GM19372 (cell line): Measurements from ENCODE around the gene ROS1.
"Not testable (repeated sequence)": the region's sequence is repeated elsewhere in the genome, so short reads cannot be mapped to it uniquely, and the experiment has no call there.

Source experiments
- ATAC-seq: cut with Tn5 transposase; IDR thresholded peaks from one replicate; pipeline ENCODE4 v1.9.1; 2021; ENCODE audit warnings: mild to moderate bottlenecking, low read depth, moderate library complexity; ENCODE audit not compliant: unreplicated experiment

The ROS1 gene

GRCh38 chr6:117270843-117271507 is 154.8 kb downstream of the ROS1 start:
- ATAC-seq: no peak

- no peak for ATAC-seq
Observed at GRCh38 chr6:117270055-117270842, 155.5 kb downstream of the ROS1 start.

GRCh38 chr6:117269638-117270054 is 156.1 kb downstream of the ROS1 start:
- ATAC-seq: no peak

- ATAC-seq: no peak
Observed at GRCh38 chr6:117268924-117269323, 156.8 kb downstream of the ROS1 start.

- ATAC-seq: no peak
Observed at GRCh38 chr6:117267766-117268534, 157.8 kb downstream of the ROS1 start.

GRCh38 chr6:117267054-117267347 is 158.7 kb downstream of the ROS1 start:
- no peak for ATAC-seq

- no peak for ATAC-seq
Observed at GRCh38 chr6:117266257-117267053, 159.3 kb downstream of the ROS1 start.

- no peak for ATAC-seq
Observed at GRCh38 chr6:117265410-117266256, 160.1 kb downstream of the ROS1 start, which contains the start of gene VGLL2. VGLL2 (plus strand) TSS chr6:117265558; CDS start chr6:117265764, 206 bp downstream.

- ATAC-seq: peak; percentile 46
Observed at GRCh38 chr6:117264692-117265409, 160.9 kb downstream of the ROS1 start.

GRCh38 chr6:117264369-117264691 is 161.4 kb downstream of the ROS1 start:
- ATAC-seq: no peak

GRCh38 chr6:117263353-117263927 is 162.3 kb downstream of the ROS1 start:
- ATAC-seq: no peak

GRCh38 chr6:117262799-117263198 is 162.9 kb downstream of the ROS1 start:
- no peak for ATAC-seq

- no peak for ATAC-seq
Observed at GRCh38 chr6:117253785-117254184, 172.0 kb downstream of the ROS1 start.

- not testable (repeated sequence) for ATAC-seq
Observed at GRCh38 chr6:117244979-117245378, 180.8 kb downstream of the ROS1 start.

GRCh38 chr6:117244571-117244970 is 181.2 kb downstream of the ROS1 start:
- not testable (repeated sequence) for ATAC-seq
